SU-DHL-6 (cell line): ENCODE data around the gene PBLD.

Source experiments
- H2AFZ ChIP-seq: fragments of 200-600 bp; sonication (generic); 2 replicates; pipeline ENCODE4 v1.6.1; 2014; ENCODE audit warnings: low read depth, mild to moderate bottlenecking, moderate library complexity, mixed read lengths, antibody characterized with exemption, low read length; ENCODE audit not compliant: severe bottlenecking
- H3F3A ChIP-seq: fragments of 200-600 bp; shearing (Covaris generic); 2 replicates; pipeline ENCODE4 v1.6.0; 2016; ENCODE audit warnings: antibody characterized with exemption, mild to moderate bottlenecking; ENCODE audit not compliant: insufficient read depth
- H3K27ac ChIP-seq: fragments of 200-600 bp; sonication (generic); 2 replicates; pipeline ENCODE4 v1.5.1; 2016; ENCODE audit warnings: low read depth, mild to moderate bottlenecking, low read length, moderate library complexity, mixed read lengths
- H3K27me3 ChIP-seq: fragments of 200-600 bp; sonication (generic), shearing (Covaris generic); 2 replicates; pipeline ENCODE4 v1.6.0; 2014; ENCODE audit warnings: mild to moderate bottlenecking, low read length
- H3K36me3 ChIP-seq: fragments of 200-600 bp; sonication (generic); 2 replicates; pipeline ENCODE4 v1.6.1; 2014; ENCODE audit warnings: mild to moderate bottlenecking, low read length, mixed read lengths
- H3K4me2 ChIP-seq: fragments of 300-600, 200-600 bp; shearing (Covaris generic), sonication (generic); 2 replicates; pipeline ENCODE4 v1.6.0; 2014; ENCODE audit warnings: low read length, low read depth, mild to moderate bottlenecking; ENCODE audit not compliant: poor library complexity, severe bottlenecking
- H3K4me3 ChIP-seq: fragments of 200-600 bp; sonication (generic); 2 replicates; pipeline ENCODE4 v1.5.1; 2014; ENCODE audit warnings: antibody characterized with exemption, low read length, mild to moderate bottlenecking, mixed read lengths; ENCODE audit not compliant: insufficient read depth, poor library complexity, severe bottlenecking
- H3K79me2 ChIP-seq: fragments of 200-600 bp; sonication (generic); 2 replicates; pipeline ENCODE4 v1.6.1; 2014; ENCODE audit warnings: mild to moderate bottlenecking, low read length, moderate library complexity; ENCODE audit not compliant: insufficient read depth
- H3K9ac ChIP-seq: fragments of 200-600 bp; sonication (generic); 2 replicates; pipeline ENCODE4 v1.7.0; 2014; ENCODE audit warnings: mild to moderate bottlenecking, low read length
- H3K9me2 ChIP-seq: fragments of 200-600 bp; sonication (generic); replicated peaks from 2 replicates; pipeline ENCODE4 v1.6.1; 2014; ENCODE audit warnings: low read length; ENCODE audit not compliant: insufficient read depth
- H3K9me3 ChIP-seq: fragments of 200-600 bp; sonication (generic); 2 replicates; pipeline ENCODE4 v1.6.1; 2014; ENCODE audit warnings: low read length, mixed read lengths; ENCODE audit not compliant: insufficient read depth
- H4K20me1 ChIP-seq: fragments of 200-600 bp; sonication (generic); 2 replicates; pipeline ENCODE4 v1.6.1; 2014; ENCODE audit warnings: low read depth, mild to moderate bottlenecking, antibody characterized with exemption, low read length, moderate library complexity, mixed read lengths
- EZH2phosphoT487 ChIP-seq: fragments of 200-600 bp; sonication (generic), shearing (Covaris generic); conservative IDR thresholded peaks from 2 replicates; pipeline ENCODE4 v1.6.1; 2018; ENCODE audit warnings: mild to moderate bottlenecking, antibody characterized with exemption, low read length, moderate library complexity, mixed read lengths
- TF ChIP-seq, protein P1 (sequence below): fragments of 200-600 bp; sonication (generic); IDR thresholded peaks from one replicate; pipeline ENCODE4 v1.5.1; 2017; ENCODE audit warnings: antibody characterized with exemption, mild to moderate bottlenecking, low read length, moderate library complexity; ENCODE audit not compliant: insufficient read depth, poor library complexity, severe bottlenecking

Gene PBLD

DNA sequence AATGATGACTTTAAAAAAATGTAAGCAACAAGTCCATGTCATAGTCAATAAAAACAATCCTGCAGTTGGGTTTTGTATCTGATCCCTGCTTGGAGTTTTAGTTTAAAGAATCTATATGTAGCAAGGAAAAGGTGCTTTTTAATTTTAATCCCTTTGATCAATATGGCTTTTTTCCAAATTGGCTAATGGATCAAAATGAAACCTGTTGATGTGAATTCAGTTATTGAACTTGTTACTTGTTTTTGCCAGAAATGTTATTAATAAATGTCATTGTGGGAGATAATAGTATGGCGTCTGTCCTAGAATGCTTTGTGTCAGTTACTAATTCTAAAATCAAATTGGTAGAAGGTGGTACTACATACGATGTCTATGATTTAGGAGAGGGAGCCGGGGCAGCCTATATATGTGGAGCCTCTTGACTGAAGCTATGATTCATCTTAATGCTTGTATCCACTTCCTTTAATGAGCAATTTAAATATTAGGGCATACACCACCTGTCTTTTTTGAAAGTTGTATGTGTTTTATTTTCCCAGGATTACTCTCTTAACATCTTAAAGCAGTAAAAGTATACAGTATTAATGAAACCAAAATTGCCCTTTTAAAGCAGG is 10.3 kb upstream of the PBLD start:
- H3K9me3 ChIP-seq: no peaks in the 10 kb centered on the region
- peaks cover 41% of the 10 kb centered on the region for H4K20me1 ChIP-seq
- peaks cover 41% of the 10 kb centered on the region for H3K79me2 ChIP-seq
- TF ChIP-seq, protein P1, sequence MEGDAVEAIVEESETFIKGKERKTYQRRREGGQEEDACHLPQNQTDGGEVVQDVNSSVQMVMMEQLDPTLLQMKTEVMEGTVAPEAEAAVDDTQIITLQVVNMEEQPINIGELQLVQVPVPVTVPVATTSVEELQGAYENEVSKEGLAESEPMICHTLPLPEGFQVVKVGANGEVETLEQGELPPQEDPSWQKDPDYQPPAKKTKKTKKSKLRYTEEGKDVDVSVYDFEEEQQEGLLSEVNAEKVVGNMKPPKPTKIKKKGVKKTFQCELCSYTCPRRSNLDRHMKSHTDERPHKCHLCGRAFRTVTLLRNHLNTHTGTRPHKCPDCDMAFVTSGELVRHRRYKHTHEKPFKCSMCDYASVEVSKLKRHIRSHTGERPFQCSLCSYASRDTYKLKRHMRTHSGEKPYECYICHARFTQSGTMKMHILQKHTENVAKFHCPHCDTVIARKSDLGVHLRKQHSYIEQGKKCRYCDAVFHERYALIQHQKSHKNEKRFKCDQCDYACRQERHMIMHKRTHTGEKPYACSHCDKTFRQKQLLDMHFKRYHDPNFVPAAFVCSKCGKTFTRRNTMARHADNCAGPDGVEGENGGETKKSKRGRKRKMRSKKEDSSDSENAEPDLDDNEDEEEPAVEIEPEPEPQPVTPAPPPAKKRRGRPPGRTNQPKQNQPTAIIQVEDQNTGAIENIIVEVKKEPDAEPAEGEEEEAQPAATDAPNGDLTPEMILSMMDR: no peak
- no peak for TF ChIP-seq EZH2phosphoT487
- H3K9ac ChIP-seq: no peak overlapping the region
- 0 out of 2 replicates have a peak overlapping the region, but pooled peaks have one; percentile 3 for H3K27ac ChIP-seq
- H2AFZ ChIP-seq: no peak overlapping the region
- H3K4me2 ChIP-seq: no peak overlapping the region
- no peaks in the 10 kb centered on the region for H3K9me2 ChIP-seq
- no peak overlapping the region for H3K4me3 ChIP-seq
- H3F3A ChIP-seq: peaks cover 94% of the 10 kb centered on the region
- peaks cover 85% of the 10 kb centered on the region for H3K36me3 ChIP-seq
- no peaks in the 10 kb centered on the region for H3K27me3 ChIP-seq

DNA sequence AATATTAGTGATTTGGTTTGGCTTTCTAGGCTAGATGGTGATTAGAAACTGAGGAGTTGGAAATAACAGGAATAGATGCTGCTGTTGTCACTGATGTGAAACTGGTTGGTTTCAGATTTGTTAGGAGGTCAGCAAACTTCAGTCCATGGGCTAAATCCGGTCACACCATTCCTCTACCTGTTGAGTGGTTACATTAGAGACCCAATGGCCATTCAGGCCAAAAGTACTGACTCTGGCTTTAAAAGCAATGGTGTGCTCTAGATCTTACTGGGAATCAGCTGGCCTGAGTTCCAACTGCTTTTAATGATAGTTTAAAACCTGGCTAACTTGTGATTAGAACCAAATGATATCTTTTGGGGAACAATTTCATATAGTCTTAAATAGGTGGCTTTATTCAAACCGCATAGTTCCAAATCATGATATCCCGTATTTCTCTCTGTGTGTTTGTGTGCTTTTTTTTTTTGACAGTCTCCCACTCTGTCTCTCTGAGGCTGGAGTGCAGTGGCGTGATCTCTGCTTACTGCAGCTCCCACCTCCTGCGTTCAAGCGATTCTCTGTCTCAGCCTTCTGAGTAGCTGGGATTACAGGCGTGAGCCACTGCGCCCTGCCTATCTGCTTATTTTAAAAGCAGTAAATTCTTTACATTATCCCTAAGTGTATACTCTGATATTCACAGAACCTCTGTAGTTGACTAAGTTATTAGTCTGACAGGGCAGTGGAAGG is 7.8 kb upstream of the PBLD start:
- peaks cover 66% of the 10 kb centered on the region for H3K79me2 ChIP-seq
- peaks cover 65% of the 10 kb centered on the region for H4K20me1 ChIP-seq
- peaks cover 93% of the 10 kb centered on the region for H3K36me3 ChIP-seq

DNA sequence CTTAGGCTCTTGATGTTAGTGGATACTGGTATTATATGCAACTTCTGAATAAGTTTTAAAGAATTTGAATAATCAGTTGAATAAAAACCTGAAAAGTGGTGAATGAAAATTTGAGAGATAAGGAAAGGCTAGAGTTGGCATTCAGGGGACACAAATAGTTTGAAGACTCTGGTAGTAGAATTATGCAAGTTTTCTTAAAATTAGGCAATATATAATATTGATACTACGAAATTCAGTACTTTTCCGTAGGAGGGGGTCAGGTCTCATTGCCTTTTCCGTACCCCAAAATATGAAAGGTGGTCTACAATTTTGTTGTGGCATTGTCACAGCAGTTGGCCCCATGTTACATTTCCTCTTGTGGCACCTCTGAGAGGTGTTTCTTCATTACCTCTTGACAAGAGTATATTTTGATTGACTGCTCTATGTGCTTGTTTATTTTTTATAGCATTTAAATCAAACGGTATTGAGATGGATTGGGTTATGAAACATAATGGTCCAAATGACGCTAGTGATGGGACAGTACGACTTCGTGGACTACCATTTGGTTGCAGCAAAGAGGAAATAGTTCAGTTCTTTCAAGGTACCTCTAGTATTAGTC is 4.1 kb upstream of the PBLD start:
- H3K36me3 ChIP-seq: peaks cover 75% of the 10 kb centered on the region
- H3K27ac ChIP-seq: no peak overlapping the region
- no peaks in the 10 kb centered on the region for H3K27me3 ChIP-seq
- no peak overlapping the region for H2AFZ ChIP-seq
- H3K9ac ChIP-seq: no peak overlapping the region
- H3K79me2 ChIP-seq: peaks cover 98% of the 10 kb centered on the region
- peaks cover 76% of the 10 kb centered on the region for H4K20me1 ChIP-seq
- H3K4me3 ChIP-seq: no peak overlapping the region
- no peaks in the 10 kb centered on the region for H3K9me3 ChIP-seq
- no peak for TF ChIP-seq EZH2phosphoT487
- TF ChIP-seq, protein P1: no peak
- H3K4me2 ChIP-seq: peak overlapping the region; percentile 95
- no peaks in the 10 kb centered on the region for H3K9me2 ChIP-seq
- H3F3A ChIP-seq: peaks cover 48% of the 10 kb centered on the region

More for the DNA sequence above, 7.8 kb upstream of the PBLD start:
- H3K4me3 ChIP-seq: no peak overlapping the region
- no peak overlapping the region for H3K9ac ChIP-seq
- H3K4me2 ChIP-seq: no peak overlapping the region
- no peaks in the 10 kb centered on the region for H3K9me2 ChIP-seq
- H3K9me3 ChIP-seq: no peaks in the 10 kb centered on the region
- no peaks in the 10 kb centered on the region for H3K27me3 ChIP-seq
- TF ChIP-seq, protein P1: no peak
- no peak for TF ChIP-seq EZH2phosphoT487
- no peak overlapping the region for H2AFZ ChIP-seq
- H3F3A ChIP-seq: peaks cover 77% of the 10 kb centered on the region
- no peak overlapping the region for H3K27ac ChIP-seq
